ENCODE results near the gene SPEM1.

DNA sequence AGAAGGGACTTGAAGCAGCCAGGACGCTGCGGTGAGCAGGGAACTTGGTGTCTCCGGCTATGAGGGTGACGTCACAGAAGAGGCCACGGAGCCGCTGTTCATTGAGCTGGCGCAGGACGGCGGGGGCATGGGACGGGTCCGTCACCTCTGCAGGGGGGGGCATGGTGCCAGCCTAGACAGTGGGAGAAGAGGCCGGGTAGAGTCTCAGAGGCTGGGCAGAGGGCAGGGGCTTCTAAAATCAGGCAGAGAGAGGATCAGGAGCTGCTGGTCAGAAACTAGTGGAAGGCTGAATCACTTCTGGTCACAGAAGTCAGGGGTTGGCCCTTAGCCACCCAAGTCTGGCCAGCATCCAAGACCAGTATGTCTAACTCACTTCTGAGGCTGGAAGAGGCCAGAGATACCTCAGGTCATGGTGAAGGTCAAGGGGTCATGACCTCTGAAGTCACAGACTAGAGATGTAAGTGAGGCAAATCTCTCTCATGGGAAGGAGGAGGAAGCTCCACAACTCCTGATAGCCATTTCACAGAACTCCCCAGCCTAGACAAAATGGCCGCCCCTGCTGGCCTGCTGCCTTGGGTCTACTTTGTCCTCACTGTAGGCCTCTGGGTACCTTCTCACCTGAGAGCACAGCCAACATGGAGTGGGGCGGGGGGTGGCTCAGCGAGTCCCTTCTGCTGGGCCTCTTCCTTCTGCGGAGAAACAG is 46.7 kb downstream of the SPEM1 start:
- TF ChIP-seq EZH2 (IDR thresholded peaks at IDR 0.05; ENCODE audit: borderline replicate concordance, insufficient read depth, low read depth, low read length, poor library complexity, severe bottlenecking) = no peak
- TF ChIP-seq CTCF (IDR thresholded peaks at IDR 0.05) = no peak

All from B cell (primary cell).